HepG2 (cell line): ENCODE measurements around the gene NLRP13.

Source experiments
- KMT2B ChIP-seq: IDR thresholded peaks from 2 replicates; pipeline ENCODE4 v1.6.1; 2016; ENCODE audit warnings: missing genetic modification reagents, missing compliant biosample characterization
- PHF8 ChIP-seq: sonication (generic); formaldehyde crosslinking; IDR thresholded peaks from 2 replicates; pipeline ENCODE4 v1.5.0; 2020; ENCODE audit warnings: missing genetic modification reagents
- TF ChIP-seq, protein P1 (sequence below): sonication (generic); formaldehyde crosslinking; IDR thresholded peaks from 2 replicates; pipeline ENCODE4 v1.4.0; 2020; ENCODE audit warnings: mild to moderate bottlenecking, missing genetic modification reagents
- TF ChIP-seq, protein P2 (sequence below): sonication (generic); formaldehyde crosslinking; IDR thresholded peaks from 2 replicates; pipeline ENCODE4 v1.5.0; 2020; ENCODE audit warnings: mild to moderate bottlenecking, missing genetic modification reagents, moderate library complexity

DNA sequence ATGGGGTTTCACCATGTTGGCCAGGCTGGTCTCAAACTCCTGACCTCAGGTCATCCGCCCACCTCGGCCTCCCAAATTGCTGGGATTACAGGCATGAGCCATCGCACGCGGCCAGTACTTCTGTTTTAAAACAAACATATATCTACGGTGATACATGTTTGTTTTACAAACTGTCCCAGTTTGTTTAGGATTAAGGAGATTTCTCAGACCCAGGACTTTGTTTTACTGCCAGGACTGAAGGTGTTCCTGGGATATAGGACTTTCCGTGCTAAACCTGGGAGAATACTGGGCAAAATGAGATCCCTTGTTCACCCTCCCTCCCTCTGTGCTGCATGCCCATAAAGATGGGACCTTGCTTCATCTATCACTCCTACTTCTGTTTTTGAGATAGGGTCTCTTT lies 24.3 kb upstream of the NLRP13 start:
- TF ChIP-seq, protein P1, sequence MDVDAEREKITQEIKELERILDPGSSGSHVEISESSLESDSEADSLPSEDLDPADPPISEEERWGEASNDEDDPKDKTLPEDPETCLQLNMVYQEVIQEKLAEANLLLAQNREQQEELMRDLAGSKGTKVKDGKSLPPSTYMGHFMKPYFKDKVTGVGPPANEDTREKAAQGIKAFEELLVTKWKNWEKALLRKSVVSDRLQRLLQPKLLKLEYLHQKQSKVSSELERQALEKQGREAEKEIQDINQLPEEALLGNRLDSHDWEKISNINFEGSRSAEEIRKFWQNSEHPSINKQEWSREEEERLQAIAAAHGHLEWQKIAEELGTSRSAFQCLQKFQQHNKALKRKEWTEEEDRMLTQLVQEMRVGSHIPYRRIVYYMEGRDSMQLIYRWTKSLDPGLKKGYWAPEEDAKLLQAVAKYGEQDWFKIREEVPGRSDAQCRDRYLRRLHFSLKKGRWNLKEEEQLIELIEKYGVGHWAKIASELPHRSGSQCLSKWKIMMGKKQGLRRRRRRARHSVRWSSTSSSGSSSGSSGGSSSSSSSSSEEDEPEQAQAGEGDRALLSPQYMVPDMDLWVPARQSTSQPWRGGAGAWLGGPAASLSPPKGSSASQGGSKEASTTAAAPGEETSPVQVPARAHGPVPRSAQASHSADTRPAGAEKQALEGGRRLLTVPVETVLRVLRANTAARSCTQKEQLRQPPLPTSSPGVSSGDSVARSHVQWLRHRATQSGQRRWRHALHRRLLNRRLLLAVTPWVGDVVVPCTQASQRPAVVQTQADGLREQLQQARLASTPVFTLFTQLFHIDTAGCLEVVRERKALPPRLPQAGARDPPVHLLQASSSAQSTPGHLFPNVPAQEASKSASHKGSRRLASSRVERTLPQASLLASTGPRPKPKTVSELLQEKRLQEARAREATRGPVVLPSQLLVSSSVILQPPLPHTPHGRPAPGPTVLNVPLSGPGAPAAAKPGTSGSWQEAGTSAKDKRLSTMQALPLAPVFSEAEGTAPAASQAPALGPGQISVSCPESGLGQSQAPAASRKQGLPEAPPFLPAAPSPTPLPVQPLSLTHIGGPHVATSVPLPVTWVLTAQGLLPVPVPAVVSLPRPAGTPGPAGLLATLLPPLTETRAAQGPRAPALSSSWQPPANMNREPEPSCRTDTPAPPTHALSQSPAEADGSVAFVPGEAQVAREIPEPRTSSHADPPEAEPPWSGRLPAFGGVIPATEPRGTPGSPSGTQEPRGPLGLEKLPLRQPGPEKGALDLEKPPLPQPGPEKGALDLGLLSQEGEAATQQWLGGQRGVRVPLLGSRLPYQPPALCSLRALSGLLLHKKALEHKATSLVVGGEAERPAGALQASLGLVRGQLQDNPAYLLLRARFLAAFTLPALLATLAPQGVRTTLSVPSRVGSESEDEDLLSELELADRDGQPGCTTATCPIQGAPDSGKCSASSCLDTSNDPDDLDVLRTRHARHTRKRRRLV (CRISPR knock-in tag): no peak
- TF ChIP-seq KMT2B (CRISPR knock-in tag) (no peak), PHF8 (CRISPR knock-in tag) (no peak)
- TF ChIP-seq, protein P2, sequence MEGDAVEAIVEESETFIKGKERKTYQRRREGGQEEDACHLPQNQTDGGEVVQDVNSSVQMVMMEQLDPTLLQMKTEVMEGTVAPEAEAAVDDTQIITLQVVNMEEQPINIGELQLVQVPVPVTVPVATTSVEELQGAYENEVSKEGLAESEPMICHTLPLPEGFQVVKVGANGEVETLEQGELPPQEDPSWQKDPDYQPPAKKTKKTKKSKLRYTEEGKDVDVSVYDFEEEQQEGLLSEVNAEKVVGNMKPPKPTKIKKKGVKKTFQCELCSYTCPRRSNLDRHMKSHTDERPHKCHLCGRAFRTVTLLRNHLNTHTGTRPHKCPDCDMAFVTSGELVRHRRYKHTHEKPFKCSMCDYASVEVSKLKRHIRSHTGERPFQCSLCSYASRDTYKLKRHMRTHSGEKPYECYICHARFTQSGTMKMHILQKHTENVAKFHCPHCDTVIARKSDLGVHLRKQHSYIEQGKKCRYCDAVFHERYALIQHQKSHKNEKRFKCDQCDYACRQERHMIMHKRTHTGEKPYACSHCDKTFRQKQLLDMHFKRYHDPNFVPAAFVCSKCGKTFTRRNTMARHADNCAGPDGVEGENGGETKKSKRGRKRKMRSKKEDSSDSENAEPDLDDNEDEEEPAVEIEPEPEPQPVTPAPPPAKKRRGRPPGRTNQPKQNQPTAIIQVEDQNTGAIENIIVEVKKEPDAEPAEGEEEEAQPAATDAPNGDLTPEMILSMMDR (CRISPR knock-in tag): no peak
